ENCODE results near the gene PTH1R.

GRCh38 chr3:46858456-46858855 lies 19.1 kb upstream of the PTH1R start:
- TF ChIP-seq CTCF (IDR thresholded peaks at IDR 0.05; ENCODE audit: low read depth, low read length) (no peak), EZH2phosphoT487 (IDR thresholded peaks at IDR 0.05; ENCODE audit: low read depth) (no peak)

Measured in OCI-LY3 (cell line).